Measurements from ENCODE around the gene MLLT1. TPM values are rescaled to one million over a fixed set of nuclear protein-coding genes. Genes with fewer than 3 reads are reported as not detected.
A peak's percentile ranks its signal among the peaks of the same experiment; 100 is the strongest.
"Not testable (repeated sequence)": the region's sequence is repeated elsewhere in the genome, so short reads cannot be mapped to it uniquely, and the experiment has no call there.

MLLT1 gene
- total and polyA plus RNA-seq, 4 donors = 2.1 to 15.6 (median 7.3) TPM

GRCh38 chr19:6286676-6287075 lies 6.9 kb upstream of the MLLT1 start:
- peaks cover 17 to 31% (median 22%) of the 10 kb centered on the region in 4 donors for H3K9me3 ChIP-seq (ENCODE audit: control insufficient read depth in 4 of 4, low read length in 3 of 4)
- no peaks in the 10 kb centered on the region for H3K27me3 ChIP-seq (ENCODE audit: control insufficient read depth in 4 of 4, insufficient read depth in 4 of 4, low read length in 3 of 4)
- peak overlapping the region in 2 of 3 donors; percentile 10 to 37 for H3K4me3 ChIP-seq (ENCODE audit: low read depth in 1 of 3, low read length in 3 of 3)
- 79% methylated on average over 4 of the region's 4 CpGs for WGBS
- TF ChIP-seq SP1 (IDR thresholded peaks at IDR 0.05) (no peak), TAF1 (conservative IDR thresholded peaks at IDR 0.05) (no peak), YY1 (IDR thresholded peaks at IDR 0.05) (no peak), ATF3 (IDR thresholded peaks at IDR 0.05) (no peak), FOXA1 (IDR thresholded peaks at IDR 0.05) (no peak), GABPA (IDR thresholded peaks at IDR 0.05 in 1 of 2, conservative IDR thresholded peaks at IDR 0.05 in 1 of 2) (no peak), FOXA2 (IDR thresholded peaks at IDR 0.05) (no peak), NR2F2 (IDR thresholded peaks at IDR 0.05) (no peak), RAD21 (IDR thresholded peaks at IDR 0.05) (no peak), HNF4A (conservative IDR thresholded peaks at IDR 0.05) (no peak), RXRA (IDR thresholded peaks at IDR 0.05) (no peak), JUND (IDR thresholded peaks at IDR 0.05) (no peak)
- TF ChIP-seq, protein P1, sequence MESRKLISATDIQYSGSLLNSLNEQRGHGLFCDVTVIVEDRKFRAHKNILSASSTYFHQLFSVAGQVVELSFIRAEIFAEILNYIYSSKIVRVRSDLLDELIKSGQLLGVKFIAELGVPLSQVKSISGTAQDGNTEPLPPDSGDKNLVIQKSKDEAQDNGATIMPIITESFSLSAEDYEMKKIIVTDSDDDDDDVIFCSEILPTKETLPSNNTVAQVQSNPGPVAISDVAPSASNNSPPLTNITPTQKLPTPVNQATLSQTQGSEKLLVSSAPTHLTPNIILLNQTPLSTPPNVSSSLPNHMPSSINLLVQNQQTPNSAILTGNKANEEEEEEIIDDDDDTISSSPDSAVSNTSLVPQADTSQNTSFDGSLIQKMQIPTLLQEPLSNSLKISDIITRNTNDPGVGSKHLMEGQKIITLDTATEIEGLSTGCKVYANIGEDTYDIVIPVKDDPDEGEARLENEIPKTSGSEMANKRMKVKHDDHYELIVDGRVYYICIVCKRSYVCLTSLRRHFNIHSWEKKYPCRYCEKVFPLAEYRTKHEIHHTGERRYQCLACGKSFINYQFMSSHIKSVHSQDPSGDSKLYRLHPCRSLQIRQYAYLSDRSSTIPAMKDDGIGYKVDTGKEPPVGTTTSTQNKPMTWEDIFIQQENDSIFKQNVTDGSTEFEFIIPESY (IDR thresholded peaks at IDR 0.05) = no peak
- TF ChIP-seq, protein P2, sequence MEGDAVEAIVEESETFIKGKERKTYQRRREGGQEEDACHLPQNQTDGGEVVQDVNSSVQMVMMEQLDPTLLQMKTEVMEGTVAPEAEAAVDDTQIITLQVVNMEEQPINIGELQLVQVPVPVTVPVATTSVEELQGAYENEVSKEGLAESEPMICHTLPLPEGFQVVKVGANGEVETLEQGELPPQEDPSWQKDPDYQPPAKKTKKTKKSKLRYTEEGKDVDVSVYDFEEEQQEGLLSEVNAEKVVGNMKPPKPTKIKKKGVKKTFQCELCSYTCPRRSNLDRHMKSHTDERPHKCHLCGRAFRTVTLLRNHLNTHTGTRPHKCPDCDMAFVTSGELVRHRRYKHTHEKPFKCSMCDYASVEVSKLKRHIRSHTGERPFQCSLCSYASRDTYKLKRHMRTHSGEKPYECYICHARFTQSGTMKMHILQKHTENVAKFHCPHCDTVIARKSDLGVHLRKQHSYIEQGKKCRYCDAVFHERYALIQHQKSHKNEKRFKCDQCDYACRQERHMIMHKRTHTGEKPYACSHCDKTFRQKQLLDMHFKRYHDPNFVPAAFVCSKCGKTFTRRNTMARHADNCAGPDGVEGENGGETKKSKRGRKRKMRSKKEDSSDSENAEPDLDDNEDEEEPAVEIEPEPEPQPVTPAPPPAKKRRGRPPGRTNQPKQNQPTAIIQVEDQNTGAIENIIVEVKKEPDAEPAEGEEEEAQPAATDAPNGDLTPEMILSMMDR (IDR thresholded peaks at IDR 0.05; ENCODE audit: low read depth, low read length, missing input control) = no peak
- no peaks in the 10 kb centered on the region for H3K36me3 ChIP-seq (ENCODE audit: control insufficient read depth in 4 of 4, insufficient read depth in 3 of 4, low read depth in 1 of 4, low read length in 3 of 4)
- H3K9ac ChIP-seq (ENCODE audit: low read depth in 1 of 2, low read length in 2 of 2) = no peak overlapping the region
- DNase-seq (ENCODE audit: low spot score) = no peak
- no peaks in the 10 kb centered on the region for H3K4me1 ChIP-seq (ENCODE audit: control insufficient read depth in 4 of 4, insufficient read depth in 4 of 4, low read length in 3 of 4)
- no peak overlapping the region for H3K27ac ChIP-seq (ENCODE audit: low read depth in 1 of 2, low read length in 2 of 2)

GRCh38 chr19:6282393-6282792 lies 2.6 kb upstream of the MLLT1 start:
- H3K4me3 ChIP-seq (ENCODE audit: low read depth in 1 of 3, low read length in 3 of 3); H3K36me3 ChIP-seq (ENCODE audit: control insufficient read depth in 4 of 4, insufficient read depth in 3 of 4, low read depth in 1 of 4, low read length in 3 of 4); H3K9ac ChIP-seq (ENCODE audit: low read depth in 1 of 2, low read length in 2 of 2); H3K27me3 ChIP-seq (ENCODE audit: control insufficient read depth in 4 of 4, insufficient read depth in 4 of 4, low read length in 3 of 4); H3K27ac ChIP-seq (ENCODE audit: low read depth in 1 of 2, low read length in 2 of 2); DNase-seq (ENCODE audit: low spot score): not testable (repeated sequence)
- peaks cover 8 to 14% (median 10%) of the 10 kb centered on the region in 4 donors for H3K9me3 ChIP-seq (ENCODE audit: control insufficient read depth in 4 of 4, low read length in 3 of 4)
- 88% methylated on average over 6 of the region's 6 CpGs for WGBS
- H3K4me1 ChIP-seq (ENCODE audit: control insufficient read depth in 4 of 4, insufficient read depth in 4 of 4, low read length in 3 of 4) = peaks cover 6 to 18% (median 14%) of the 10 kb centered on the region in 4 donors

- peaks cover 25 to 46% (median 42%) of the 10 kb centered on the region in 4 donors for H3K4me1 ChIP-seq (ENCODE audit: control insufficient read depth in 4 of 4, insufficient read depth in 4 of 4, low read length in 3 of 4)
- peak overlapping the region in 1 of 2 donors; percentile 71 for H3K9ac ChIP-seq (ENCODE audit: low read depth in 1 of 2, low read length in 2 of 2)
- no peak for DNase-seq (ENCODE audit: low spot score)
- H3K27me3 ChIP-seq (ENCODE audit: control insufficient read depth in 4 of 4, insufficient read depth in 4 of 4, low read length in 3 of 4) = no peaks in the 10 kb centered on the region
- peaks cover 0 to 4% (median under 1%) of the 10 kb centered on the region in 4 donors for H3K36me3 ChIP-seq (ENCODE audit: control insufficient read depth in 4 of 4, insufficient read depth in 3 of 4, low read depth in 1 of 4, low read length in 3 of 4)
- TF ChIP-seq, protein P3, sequence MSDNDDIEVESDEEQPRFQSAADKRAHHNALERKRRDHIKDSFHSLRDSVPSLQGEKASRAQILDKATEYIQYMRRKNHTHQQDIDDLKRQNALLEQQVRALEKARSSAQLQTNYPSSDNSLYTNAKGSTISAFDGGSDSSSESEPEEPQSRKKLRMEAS (IDR thresholded peaks at IDR 0.05) = no peak
- TF ChIP-seq HNF4G (IDR thresholded peaks at IDR 0.05) = no peak
- TF ChIP-seq FOXA1 (IDR thresholded peaks at IDR 0.05) = no peak
- TF ChIP-seq REST (IDR thresholded peaks at IDR 0.05) = no peak
- TF ChIP-seq JUND (IDR thresholded peaks at IDR 0.05) = no peak
- no peak for TF ChIP-seq TAF1 (conservative IDR thresholded peaks at IDR 0.05)
- no peak for TF ChIP-seq EGR1 (IDR thresholded peaks at IDR 0.05; ENCODE audit: low read depth in 2 of 2)
- TF ChIP-seq, protein P1 (IDR thresholded peaks at IDR 0.05) = no peak
- no peak for TF ChIP-seq RAD21 (IDR thresholded peaks at IDR 0.05)
- TF ChIP-seq HNF4A (conservative IDR thresholded peaks at IDR 0.05) = no peak
- no peak for TF ChIP-seq FOXA2 (IDR thresholded peaks at IDR 0.05)
- no peak for TF ChIP-seq YY1 (IDR thresholded peaks at IDR 0.05)
- TF ChIP-seq ATF3 (IDR thresholded peaks at IDR 0.05) = no peak
- no peak for TF ChIP-seq NR2F2 (IDR thresholded peaks at IDR 0.05)
- TF ChIP-seq RXRA (IDR thresholded peaks at IDR 0.05) = no peak
- under 1% methylated on average over 59 of the region's 59 CpGs for WGBS
- peak overlapping the region in 2 of 3 donors; percentile 87 to 96 for H3K4me3 ChIP-seq (ENCODE audit: low read depth in 1 of 3, low read length in 3 of 3)
- peak overlapping the region; percentile 76 to 82 for H3K27ac ChIP-seq (ENCODE audit: low read depth in 1 of 2, low read length in 2 of 2)
- H3K9me3 ChIP-seq (ENCODE audit: control insufficient read depth in 4 of 4, low read length in 3 of 4) = no peaks in the 10 kb centered on the region
Observed at GRCh38 chr19:6279620-6279930, 200 bp downstream of the MLLT1 start.
